Osteocyte (in vitro differentiated cells): Measurements from ENCODE around the gene SYDE2. TPM values are rescaled to one million over a fixed set of nuclear protein-coding genes. Genes with fewer than 3 reads are reported as not detected.

Source experiments
- DNase-seq: peaks from one replicate; pipeline ENCODE4 v3.0.0; 2021; ENCODE audit warnings: mixed read lengths; ENCODE audit not compliant: unreplicated experiment; ENCODE audit errors: extremely low spot score
- H3K27ac Mint-ChIP-seq: one replicate; pipeline ENCODE4 v1.8.0; 2021; ENCODE audit warnings: mild to moderate bottlenecking, mixed read lengths; ENCODE audit not compliant: unreplicated experiment
- H3K27me3 Mint-ChIP-seq: one replicate; pipeline ENCODE4 v1.8.0; 2021; ENCODE audit warnings: mixed read lengths; ENCODE audit not compliant: unreplicated experiment
- H3K36me3 Mint-ChIP-seq: one replicate; pipeline ENCODE4 v1.8.0; 2021; ENCODE audit warnings: mixed read lengths; ENCODE audit not compliant: unreplicated experiment
- H3K4me1 Mint-ChIP-seq: one replicate; pipeline ENCODE4 v1.8.0; 2021; ENCODE audit warnings: mixed read lengths; ENCODE audit not compliant: unreplicated experiment
- H3K4me3 Mint-ChIP-seq: one replicate; pipeline ENCODE4 v1.8.0; 2021; ENCODE audit warnings: mild to moderate bottlenecking, moderate library complexity, mixed read lengths; ENCODE audit not compliant: unreplicated experiment
- H3K9me3 Mint-ChIP-seq: one replicate; pipeline ENCODE4 v1.8.0; 2021; ENCODE audit warnings: mixed read lengths; ENCODE audit not compliant: unreplicated experiment
- CTCF ChIP-seq: fragments of 200-600 bp; sonication (generic); IDR thresholded peaks from 2 replicates; pipeline ENCODE4 v1.5.0; 2021; ENCODE audit warnings: antibody characterized with exemption, mild to moderate bottlenecking, moderate library complexity
- microRNA-seq: library from miRNA; unstranded; fragments of <30 nt; microRNA quantifications from one replicate; pipeline ENCODE4 v1.1.0, GENCODE V29; 2020; ENCODE audit not compliant: unreplicated experiment
- total RNA-seq: library from RNA; stranded (reverse); gene quantifications from 2 replicates; pipeline ENCODE4 v1.2.1, GENCODE V29; 2021

The SYDE2 gene
- total RNA-seq, 1 donor from 2014 or later, result 6.3 TPM

GRCh38 chr1:85115933-85116332, 84.9 kb downstream of the SYDE2 start:
- Mint-ChIP-seq H3K36me3 (no peaks in the 10 kb centered on the region), H3K9me3 (no peaks in the 10 kb centered on the region), H3K4me1 (no peaks in the 10 kb centered on the region), H3K27ac (no peak overlapping the region), H3K27me3 (no peaks in the 10 kb centered on the region), H3K4me3 (no peak overlapping the region)
- no peak for TF ChIP-seq CTCF
- no peak for DNase-seq

GRCh38 chr1:85111695-85112094, 89.1 kb downstream of the SYDE2 start:
- DNase-seq, result no peak
- no peaks in the 10 kb centered on the region for H3K4me1 Mint-ChIP-seq

GRCh38 chr1:85109475-85109874, 91.3 kb downstream of the SYDE2 start:
- Mint-ChIP-seq H3K9me3 (no peaks in the 10 kb centered on the region), H3K4me3 (no peak overlapping the region), H3K4me1 (no peaks in the 10 kb centered on the region), H3K27me3 (peaks cover 30% of the 10 kb centered on the region), H3K36me3 (no peaks in the 10 kb centered on the region), H3K27ac (no peak overlapping the region)
- peak; percentile 92 for TF ChIP-seq CTCF
- no peak for DNase-seq

More at GRCh38 chr1:85111695-85112094, 89.1 kb downstream of the SYDE2 start:
- Mint-ChIP-seq H3K4me3 (no peak overlapping the region), H3K36me3 (no peaks in the 10 kb centered on the region), H3K27ac (no peak overlapping the region), H3K9me3 (no peaks in the 10 kb centered on the region), H3K27me3 (peaks cover 19% of the 10 kb centered on the region)
- no peak for TF ChIP-seq CTCF

Small RNAs within 50 kb of the gene (microRNA-seq; reads per million reads assigned to microRNA genes)
- not detected for gene MIR4423

Other genes starting within 250 kb of the SYDE2 start
- not detected in 2 replicates for gene MCOLN2, start 203.9 kb downstream of the SYDE2 start, total RNA-seq
- gene MCOLN3, start 152.5 kb downstream of the SYDE2 start, total RNA-seq, result 0.34 TPM in 1 of 2 replicates, not detected in the other
- gene C1orf52, start 58.6 kb upstream of the SYDE2 start, total RNA-seq, result 30.8 and 32.2 TPM in 2 replicates
- gene BCL10, start 75.6 kb upstream of the SYDE2 start, total RNA-seq, result 27.9 and 29.0 TPM in 2 replicates